Adrenal gland (tissue), 12 donors: ENCODE data around the gene TMEM179. TPM values are rescaled to one million over a fixed set of nuclear protein-coding genes. Genes with fewer than 3 reads are reported as not detected.

Experiments used
- DNase-seq, 7 donors: peaks; one replicate each; pipeline ENCODE4 v3.0.0-alpha.2; 2019 to 2020
- H3K27ac ChIP-seq, 5 donors: fragments of 200-600 bp; sonication (generic) in 4 of 5; 1 replicate in 3 of 5; 2 replicates in 2 of 5; pipeline versions ENCODE4 v1.5.1 to v1.8.0; 2016 to 2020; ENCODE audit warnings: mild to moderate bottlenecking in 1 of 5
- H3K27me3 ChIP-seq: fragments of 200-600 bp; 2 replicates; pipeline ENCODE4 v1.8.0; 2021
- H3K36me3 ChIP-seq, 2 donors: fragments of 200-600 bp; replicated peaks in 1 of 2; 1 replicate in 1 of 2; 2 replicates in 1 of 2; pipeline versions ENCODE4 v1.5.1 to v1.8.0; 2018 to 2022
- H3K4me1 ChIP-seq, 2 donors: fragments of 200-600 bp; replicated peaks in 1 of 2; 1 replicate in 1 of 2; 2 replicates in 1 of 2; pipeline versions ENCODE4 v1.5.1 to v1.8.0; 2018 to 2021
- H3K4me3 ChIP-seq, 4 donors: fragments of 200-600 bp; sonication (generic) in 3 of 4; one replicate each; pipeline ENCODE4 v1.5.1; 2016 to 2018
- H3K9me3 ChIP-seq, 3 donors: fragments of 200-600 bp; sonication (generic) in 1 of 3; replicated peaks in 1 of 3; 1 replicate in 2 of 3; 2 replicates in 1 of 3; pipeline versions ENCODE4 v1.5.1 to v1.8.0; 2016 to 2021
- CTCF ChIP-seq, 6 experiments: fragments of 450-650 bp in 4 of 6; fragments of 200-600 bp in 2 of 6; sonication (generic) in 1 of 6; IDR thresholded peaks; 1 replicate in 5 of 6; 2 replicates in 1 of 6; pipeline versions ENCODE4 v1.5.1 to v1.8.0; 2016 to 2021; ENCODE audit warnings: antibody characterized with exemption in 6 of 6, mild to moderate bottlenecking in 2 of 6, moderate library complexity in 1 of 6
- POLR2A ChIP-seq, 2 donors: fragments of 450-650 bp; IDR thresholded peaks; one replicate each; pipeline ENCODE4 v1.6.1; 2017; ENCODE audit warnings: antibody characterized with exemption in 2 of 2, mild to moderate bottlenecking in 2 of 2, moderate library complexity in 1 of 2
- WGBS, 4 donors: extraction: QIAGEN DNeasy Blood & Tissue Kit in 2 of 4; methylation state at CpG; one replicate each; pipeline versions ENCODE4 v1.1.5 to v1.1.7; 2013 to 2017; 5-methylcytosine and 5-hydroxymethylcytosine counted together
- intact Hi-C, 2 donors: fragments of 100-400 bp; cut with DNase I; formaldehyde crosslinking; loops; one replicate each; pipeline versions ENCODE4 v1.14.1 to v1.15.0; 2022 to 2023
- polyA plus RNA-seq, 3 donors: library from polyadenylated mRNA; stranded (reverse); fragments of 200-250 nt in 2 of 3; fragments of 350-450 nt in 1 of 3; fragmentation: Illumina TruSeq in 1 of 3; extraction: RNeasy Lipid Tissue Mini Kit (QIAGEN cat#74804) in 1 of 3; gene quantifications; one replicate each; pipeline ENCODE4 v1.2.3, GENCODE V29; 2013 to 2014
- total RNA-seq, 9 donors: library from RNA; depleted of rRNA in 4 of 9; stranded (reverse); fragments of >200 nt in 4 of 9; fragments of 120-200 nt in 1 of 9; fragmentation: NEBNext Ultra II Directional in 1 of 9; extraction: Animal tissue kit (Norgen Biotek cat#: 25700) in 1 of 9; gene quantifications; one replicate each; pipeline versions ENCODE4 v1.1.0 to v1.2.4, GENCODE V29; 2013 to 2023
- donor health status: healthy with polysubstance abuse.
- donor health status: Bipolar disorder and iron deficiency.
- donor health status: DM: yes; HTN: yes; CAD: no.
- donor health status: DM: no; HTN: no; CAD: no.
- donor health status: DM: no; HTN: no; CAD: no.
- donor health status: DM: yes; HTN: yes; CAD: no.

The TMEM179 gene
- total and polyA plus RNA-seq, 12 donors, result 4.3 to 76.7 (median 13.2) TPM

DNA sequence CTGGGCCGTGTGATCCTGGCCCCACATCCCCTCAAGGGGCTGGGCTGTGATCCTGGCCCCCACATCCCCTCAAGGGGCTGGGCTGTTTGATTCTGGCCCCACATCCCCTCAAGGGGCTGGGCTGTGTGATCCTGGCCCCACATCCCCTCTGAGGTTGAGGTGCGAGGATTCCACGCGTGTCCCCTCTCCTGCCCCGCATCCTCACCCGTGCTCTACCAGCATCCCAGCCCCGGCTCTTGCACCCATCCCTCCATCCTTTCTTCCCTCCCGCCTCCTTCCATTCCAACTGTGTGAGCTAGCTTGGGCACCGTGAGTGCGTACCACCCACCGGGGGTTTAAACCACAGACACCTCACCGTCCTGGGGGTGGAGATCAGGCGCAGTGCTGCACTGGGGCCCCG lies 31.1 kb upstream of the TMEM179 start:
- Histone ChIP-seq H3K27ac (no peak overlapping the region), H3K9me3 (no peaks in the 10 kb centered on the region), H3K4me3 (no peak overlapping the region), H3K4me1 (no peaks in the 10 kb centered on the region), H3K36me3 (no peaks in the 10 kb centered on the region), H3K27me3 (no peaks in the 10 kb centered on the region)
- DNase-seq, result no peak
- TF ChIP-seq CTCF (IDR thresholded peaks at IDR 0.05) (no peak), POLR2A (IDR thresholded peaks at IDR 0.05) (no peak)
- 81 to 89% (median 84%) methylated on average over 12 to 14 of the region's 14 CpGs for WGBS, 4 donors
- intact Hi-C loops, result loop anchor here in 1 of 2 donors (10.0 kb wide), 1 partner anchor 501 kb away; the partner anchor contains the start of gene KIF26A

GRCh38 chr14:104634886-104635570 lies 30.5 kb upstream of the TMEM179 start:
- Histone ChIP-seq H3K27me3 (no peaks in the 10 kb centered on the region), H3K4me1 (no peaks in the 10 kb centered on the region), H3K27ac (no peak overlapping the region), H3K36me3 (no peaks in the 10 kb centered on the region), H3K9me3 (no peaks in the 10 kb centered on the region), H3K4me3 (no peak overlapping the region)
- intact Hi-C loops, result loop anchor here in 1 of 2 donors (10.0 kb wide), 1 partner anchor 500 kb away; the partner anchor contains the start of gene KIF26A
- DNase-seq, result no peak
- WGBS, 4 donors, result 79 to 89% (median 83%) methylated on average over 5 to 26 of the region's 26 CpGs
- TF ChIP-seq POLR2A (IDR thresholded peaks at IDR 0.05) (no peak), CTCF (IDR thresholded peaks at IDR 0.05) (no peak)

GRCh38 chr14:104634138-104634760 lies 29.7 kb upstream of the TMEM179 start:
- H3K27me3 ChIP-seq, result no peaks in the 10 kb centered on the region
- no peaks in the 10 kb centered on the region for H3K36me3 ChIP-seq
- intact Hi-C loops, result loop anchor here in 1 of 2 donors (10.0 kb wide), 1 partner anchor 499 kb away; the partner anchor contains the start of gene KIF26A
- no peak overlapping the region for H3K4me3 ChIP-seq
- DNase-seq, result no peak
- H3K27ac ChIP-seq, result no peak overlapping the region
- H3K4me1 ChIP-seq, result no peaks in the 10 kb centered on the region
- 84 to 92% (median 86%) methylated on average over 12 to 20 of the region's 20 CpGs for WGBS, 4 donors
- no peak for TF ChIP-seq POLR2A (IDR thresholded peaks at IDR 0.05)
- no peak for TF ChIP-seq CTCF (IDR thresholded peaks at IDR 0.05)
- no peaks in the 10 kb centered on the region for H3K9me3 ChIP-seq

- no peak for TF ChIP-seq POLR2A (IDR thresholded peaks at IDR 0.05)
- no peak for TF ChIP-seq CTCF (IDR thresholded peaks at IDR 0.05)
- intact Hi-C loops, result loop anchor here in 1 of 2 donors (10.0 kb wide), 1 partner anchor 499 kb away; the partner anchor contains the start of gene KIF26A
Measured at GRCh38 chr14:104633276-104634137, 28.9 kb upstream of the TMEM179 start.

More at GRCh38 chr14:104633276-104634137, 28.9 kb upstream of the TMEM179 start:
- H3K4me3 ChIP-seq, result no peak overlapping the region
- whole genome bisulfite sequencing, 4 donors, result 70 to 81% (median 77%) methylated on average over 20 to 24 of the region's 24 CpGs
- no peaks in the 10 kb centered on the region for H3K4me1 ChIP-seq
- DNase-seq, result no peak
- H3K27me3 ChIP-seq, result no peaks in the 10 kb centered on the region
- H3K9me3 ChIP-seq, result no peaks in the 10 kb centered on the region
- no peak overlapping the region for H3K27ac ChIP-seq
- H3K36me3 ChIP-seq, result no peaks in the 10 kb centered on the region
